Liver (tissue), 3 donors: ENCODE data around the gene SH3GL1.

ENCODE experiments used
- SP1 ChIP-seq: IDR thresholded peaks from 2 replicates; pipeline ENCODE4 v1.6.1; 2018; ENCODE audit warnings: antibody characterized with exemption, mild to moderate bottlenecking
- TF ChIP-seq, protein P1 (sequence below): fragments of 150-350 bp; IDR thresholded peaks from 2 replicates; pipeline ENCODE4 v1.5.1; 2017; ENCODE audit warnings: improper control_type of control experiment, low read depth, low read length; ENCODE audit not compliant: missing input control
- donor health status: healthy.
- donor health status: healthy.

DNA sequence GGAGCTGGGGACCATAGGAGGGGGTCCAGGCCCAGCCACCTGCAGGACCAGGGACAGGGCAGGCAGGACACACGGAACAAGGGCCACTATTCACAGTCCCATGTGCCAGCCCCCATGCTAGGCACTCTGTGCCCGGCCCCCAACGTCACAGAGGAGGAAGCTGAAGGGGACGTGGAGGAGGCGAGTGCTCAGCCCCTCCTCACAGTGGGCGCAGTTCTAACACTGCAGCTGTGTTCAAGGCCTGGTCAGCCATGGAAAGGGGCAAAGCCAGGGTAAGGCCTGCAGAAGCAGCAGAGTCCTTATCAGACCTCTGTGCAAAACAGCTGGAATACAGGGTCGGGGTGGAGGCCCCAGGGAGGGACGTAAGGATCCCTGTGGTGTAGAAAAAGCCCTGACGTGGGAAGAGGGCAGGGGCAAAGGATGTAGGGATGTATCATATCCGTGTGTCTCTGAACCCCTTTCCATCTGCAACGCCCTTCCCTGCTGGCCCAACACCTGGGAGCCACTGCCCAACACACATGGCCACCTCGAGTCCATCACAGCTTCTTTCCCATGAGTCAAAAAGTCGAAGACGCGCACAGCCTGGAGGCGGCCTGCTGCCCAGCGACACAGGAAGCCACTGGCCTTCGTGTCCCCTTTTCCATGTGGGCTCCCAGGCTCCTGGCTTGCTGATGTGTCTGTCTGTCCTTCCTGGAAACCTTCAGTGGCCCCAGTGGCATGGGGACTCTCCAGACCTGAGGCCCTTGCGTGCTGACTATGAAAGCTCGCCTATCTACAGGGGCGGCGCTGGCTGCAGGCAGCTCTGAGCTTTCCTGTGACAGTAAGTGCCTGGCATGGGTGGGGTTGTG is 28.0 kb downstream of the SH3GL1 start:
- TF ChIP-seq, protein P1, sequence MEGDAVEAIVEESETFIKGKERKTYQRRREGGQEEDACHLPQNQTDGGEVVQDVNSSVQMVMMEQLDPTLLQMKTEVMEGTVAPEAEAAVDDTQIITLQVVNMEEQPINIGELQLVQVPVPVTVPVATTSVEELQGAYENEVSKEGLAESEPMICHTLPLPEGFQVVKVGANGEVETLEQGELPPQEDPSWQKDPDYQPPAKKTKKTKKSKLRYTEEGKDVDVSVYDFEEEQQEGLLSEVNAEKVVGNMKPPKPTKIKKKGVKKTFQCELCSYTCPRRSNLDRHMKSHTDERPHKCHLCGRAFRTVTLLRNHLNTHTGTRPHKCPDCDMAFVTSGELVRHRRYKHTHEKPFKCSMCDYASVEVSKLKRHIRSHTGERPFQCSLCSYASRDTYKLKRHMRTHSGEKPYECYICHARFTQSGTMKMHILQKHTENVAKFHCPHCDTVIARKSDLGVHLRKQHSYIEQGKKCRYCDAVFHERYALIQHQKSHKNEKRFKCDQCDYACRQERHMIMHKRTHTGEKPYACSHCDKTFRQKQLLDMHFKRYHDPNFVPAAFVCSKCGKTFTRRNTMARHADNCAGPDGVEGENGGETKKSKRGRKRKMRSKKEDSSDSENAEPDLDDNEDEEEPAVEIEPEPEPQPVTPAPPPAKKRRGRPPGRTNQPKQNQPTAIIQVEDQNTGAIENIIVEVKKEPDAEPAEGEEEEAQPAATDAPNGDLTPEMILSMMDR = no peak
- no peak for TF ChIP-seq SP1
